ENCODE results near the gene CLDN22. TPM values are rescaled to one million over a fixed set of nuclear protein-coding genes. Genes with fewer than 3 reads are reported as not detected.

CLDN22 gene
- polyA plus RNA-seq, 1 experiment = 0.06 TPM

- CTCF ChIA-PET = interaction anchor here (2.3 kb wide), 1 partner anchor 11 kb away, joined by 4 read pairs; no protein-coding TSS in a partner anchor
- DNase-seq (ENCODE audit: low read depth) = no peak
- POLR2A ChIA-PET = no interaction called here
- Histone ChIP-seq H3K27me3 (ENCODE audit: control insufficient read depth, insufficient read depth, low read length) (no peaks in the 10 kb centered on the region), H3K4me3 (ENCODE audit: low read depth, low read length) (no peak overlapping the region), H3K36me3 (ENCODE audit: control insufficient read depth, insufficient read depth, low read length) (peaks cover 13% of the 10 kb centered on the region)
- no peak for TF ChIP-seq CTCF (IDR thresholded peaks at IDR 0.05; ENCODE audit: insufficient read depth, low read depth, low read length)
Measured at GRCh38 chr4:183312841-183313240, 7.2 kb downstream of the CLDN22 start.

- Histone ChIP-seq H3K27me3 (ENCODE audit: control insufficient read depth, insufficient read depth, low read length) (no peaks in the 10 kb centered on the region), H3K4me3 (ENCODE audit: low read depth, low read length) (no peak overlapping the region), H3K36me3 (ENCODE audit: control insufficient read depth, insufficient read depth, low read length) (peaks cover 1% of the 10 kb centered on the region; the same call in 1 of the 2 replicates)
- ChIA-PET CTCF (no interaction called here), POLR2A (no interaction called here)
- DNase-seq (ENCODE audit: low read depth) = no peak
- no peak for TF ChIP-seq CTCF (IDR thresholded peaks at IDR 0.05; ENCODE audit: insufficient read depth, low read depth, low read length)
Measured at GRCh38 chr4:183306811-183307210, 13.3 kb downstream of the CLDN22 start.

GRCh38 chr4:183304538-183304937, 15.5 kb downstream of the CLDN22 start:
- no peaks in the 10 kb centered on the region for H3K27me3 ChIP-seq (ENCODE audit: control insufficient read depth, insufficient read depth, low read length)
- ChIA-PET CTCF (no interaction called here), POLR2A (no interaction called here)
- no peak for DNase-seq (ENCODE audit: low read depth)
- no peak for TF ChIP-seq CTCF (IDR thresholded peaks at IDR 0.05; ENCODE audit: insufficient read depth, low read depth, low read length)
- H3K4me3 ChIP-seq (ENCODE audit: low read depth, low read length) = no peak overlapping the region
- 0 out of 2 replicates have a peak, but pooled peaks cover 1% of the 10 kb centered on the region for H3K36me3 ChIP-seq (ENCODE audit: control insufficient read depth, insufficient read depth, low read length)

- DNase-seq (ENCODE audit: low read depth) = no peak
- CTCF ChIA-PET = no interaction called here
Measured at GRCh38 chr4:183304067-183304466, 16.0 kb downstream of the CLDN22 start.

DNA sequence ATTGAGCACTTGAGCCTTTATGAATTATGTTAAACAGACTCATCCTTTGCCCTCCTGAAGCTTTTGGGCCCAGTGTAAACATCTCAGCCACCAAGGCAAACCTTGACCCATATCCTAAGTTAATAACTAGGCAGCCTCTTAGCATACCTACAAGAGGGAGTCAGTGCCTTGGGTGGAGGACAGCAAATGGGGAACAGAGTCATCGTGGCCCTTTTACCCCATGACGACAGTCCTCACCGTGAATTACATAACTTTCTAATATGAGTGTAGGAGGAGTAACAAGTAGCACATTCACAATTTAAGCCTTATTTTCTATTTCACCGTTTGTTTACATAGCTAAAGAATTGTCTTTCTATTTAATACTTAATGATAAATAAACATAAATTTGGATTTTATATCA, 16.8 kb downstream of the CLDN22 start:
- TF ChIP-seq CTCF (IDR thresholded peaks at IDR 0.05; ENCODE audit: insufficient read depth, low read depth, low read length) = no peak
- Histone ChIP-seq H3K27me3 (ENCODE audit: control insufficient read depth, insufficient read depth, low read length) (no peaks in the 10 kb centered on the region), H3K4me3 (ENCODE audit: low read depth, low read length) (no peak overlapping the region), H3K36me3 (ENCODE audit: control insufficient read depth, insufficient read depth, low read length) (0 out of 2 replicates have a peak, but pooled peaks cover 1% of the 10 kb centered on the region)
- no peak for DNase-seq (ENCODE audit: low read depth)
- ChIA-PET CTCF (no interaction called here), POLR2A (no interaction called here)

More at GRCh38 chr4:183304067-183304466, 16.0 kb downstream of the CLDN22 start:
- no peak for TF ChIP-seq CTCF (IDR thresholded peaks at IDR 0.05; ENCODE audit: insufficient read depth, low read depth, low read length)
- Histone ChIP-seq H3K36me3 (ENCODE audit: control insufficient read depth, insufficient read depth, low read length) (0 out of 2 replicates have a peak, but pooled peaks cover 1% of the 10 kb centered on the region), H3K27me3 (ENCODE audit: control insufficient read depth, insufficient read depth, low read length) (no peaks in the 10 kb centered on the region), H3K4me3 (ENCODE audit: low read depth, low read length) (no peak overlapping the region)
- POLR2A ChIA-PET = no interaction called here

Measured in BJ (cell line).